H9 (cell line): Measurements from ENCODE around the gene ZDHHC3. TPM values are rescaled to one million over a fixed set of nuclear protein-coding genes. Genes with fewer than 3 reads are reported as not detected.

Source experiments
- DNase-seq: peaks from one replicate; pipeline ENCODE4 v3.0.0-alpha.2; 2017
- H2AFZ ChIP-seq: one replicate; pipeline ENCODE4 v1.6.1; 2013; ENCODE audit warnings: mild to moderate bottlenecking, low read length, control low read depth, moderate library complexity
- H2AK5ac ChIP-seq: 2 replicates; pipeline ENCODE4 v1.6.1; 2013; ENCODE audit warnings: low read length, control low read depth, mixed read lengths; ENCODE audit not compliant: insufficient read length
- H2BK120ac ChIP-seq: one replicate; pipeline ENCODE4 v1.6.1; 2013; ENCODE audit warnings: low read depth, mild to moderate bottlenecking, low read length, control low read depth, inconsistent platforms; ENCODE audit not compliant: poor library complexity, severe bottlenecking
- H2BK12ac ChIP-seq: 2 replicates; pipeline ENCODE4 v1.6.1; 2013; ENCODE audit warnings: low read length, control low read depth, mixed read lengths, low read depth; ENCODE audit not compliant: insufficient read length
- H2BK15ac ChIP-seq: 2 replicates; pipeline ENCODE4 v1.6.1; 2013; ENCODE audit warnings: low read depth, low read length, control low read depth
- H2BK20ac ChIP-seq: one replicate; pipeline ENCODE4 v1.6.1; 2013; ENCODE audit warnings: low read depth, mild to moderate bottlenecking, low read length, control low read depth, inconsistent platforms; ENCODE audit not compliant: poor library complexity, severe bottlenecking
- H2BK5ac ChIP-seq: 2 replicates; pipeline ENCODE4 v1.6.1; 2013; ENCODE audit warnings: low read length, control low read depth, mixed read lengths; ENCODE audit not compliant: insufficient read length
- H3K14ac ChIP-seq: 2 replicates; pipeline ENCODE4 v1.6.1; 2013; ENCODE audit warnings: low read length, control low read depth; ENCODE audit not compliant: insufficient read depth
- H3K18ac ChIP-seq: 2 replicates; pipeline ENCODE4 v1.6.1; 2013; ENCODE audit warnings: low read depth, mild to moderate bottlenecking, mixed read lengths, low read length, control low read depth; ENCODE audit not compliant: insufficient read length
- H3K23ac ChIP-seq: 2 replicates; pipeline ENCODE4 v1.6.1; 2013; ENCODE audit warnings: low read length, control low read depth, mixed read lengths, low read depth; ENCODE audit not compliant: insufficient read length
- H3K23me2 ChIP-seq: 2 replicates; pipeline ENCODE4 v1.6.1; 2013; ENCODE audit warnings: low read depth, mild to moderate bottlenecking, mixed read lengths, low read length, control low read depth; ENCODE audit not compliant: insufficient read length, poor library complexity, severe bottlenecking
- H3K27ac ChIP-seq: 2 replicates; pipeline ENCODE4 v1.5.1; 2013; ENCODE audit warnings: low read length, control low read depth, mixed read lengths, low read depth; ENCODE audit not compliant: insufficient read length
- H3K27me3 ChIP-seq: 2 replicates; pipeline ENCODE4 v1.6.1; 2013; ENCODE audit warnings: low read length, control low read depth, inconsistent platforms; ENCODE audit not compliant: insufficient read depth
- H3K4ac ChIP-seq: 2 replicates; pipeline ENCODE4 v1.6.1; 2013; ENCODE audit warnings: low read depth, mild to moderate bottlenecking, control low read depth, inconsistent platforms, low read length, moderate library complexity
- H3K4me1 ChIP-seq: 2 replicates; pipeline ENCODE4 v1.6.1; 2013; ENCODE audit warnings: low read length, control low read depth, inconsistent platforms; ENCODE audit not compliant: insufficient read depth
- H3K4me2 ChIP-seq: 2 replicates; pipeline ENCODE4 v1.6.1; 2013; ENCODE audit warnings: low read length, control low read depth, mixed read lengths; ENCODE audit not compliant: insufficient read length, insufficient read depth
- H3K56ac ChIP-seq: 2 replicates; pipeline ENCODE4 v1.6.1; 2013; ENCODE audit warnings: low read depth, mild to moderate bottlenecking, mixed read lengths, low read length, control low read depth; ENCODE audit not compliant: insufficient read length
- H3K79me1 ChIP-seq: 2 replicates; pipeline ENCODE4 v1.6.1; 2013; ENCODE audit warnings: low read depth, mild to moderate bottlenecking, moderate library complexity, low read length, control low read depth, inconsistent platforms; ENCODE audit not compliant: insufficient read depth, poor library complexity, severe bottlenecking
- H3K79me2 ChIP-seq: 2 replicates; pipeline ENCODE4 v1.6.1; 2013; ENCODE audit warnings: low read length, control low read depth, inconsistent platforms; ENCODE audit not compliant: insufficient read depth
- H3K9ac ChIP-seq: 2 replicates; pipeline ENCODE4 v1.6.1; 2013; ENCODE audit warnings: low read length, control low read depth, mixed read lengths; ENCODE audit not compliant: insufficient read length; ENCODE audit errors: extremely low read depth
- H3K9me3 ChIP-seq: one replicate; pipeline ENCODE4 v1.6.1; 2013; ENCODE audit warnings: low read depth, low read length, inconsistent platforms; ENCODE audit not compliant: control insufficient read depth
- H3T11ph ChIP-seq: one replicate; pipeline ENCODE4 v1.6.1; 2013; ENCODE audit warnings: mild to moderate bottlenecking, low read length, control low read depth, inconsistent platforms
- H4K20me1 ChIP-seq: one replicate; pipeline ENCODE4 v1.6.1; 2013; ENCODE audit not compliant: control insufficient read depth, insufficient read length, insufficient read depth
- H4K5ac ChIP-seq: 2 replicates; pipeline ENCODE4 v1.6.1; 2013; ENCODE audit warnings: low read depth, mild to moderate bottlenecking, mixed read lengths, low read length, control low read depth; ENCODE audit not compliant: insufficient read length
- H4K8ac ChIP-seq: replicated peaks from 2 replicates; pipeline ENCODE4 v1.6.1; 2013; ENCODE audit warnings: low read length, control low read depth, mixed read lengths, low read depth; ENCODE audit not compliant: insufficient read length
- H4K91ac ChIP-seq: 2 replicates; pipeline ENCODE4 v1.6.1; 2013; ENCODE audit warnings: low read depth, mild to moderate bottlenecking, moderate library complexity, mixed read lengths, low read length, control low read depth; ENCODE audit not compliant: insufficient read length
- H3K27ac Mint-ChIP-seq, 3 experiments: 2 replicates in 2 of 3; 3 replicates in 1 of 3; pipeline ENCODE4 v1.8.0; 2020 to 2021; ENCODE audit warnings: mixed read lengths in 3 of 3, mild to moderate bottlenecking in 1 of 3, moderate library complexity in 1 of 3
- H3K27me3 Mint-ChIP-seq: 2 replicates; pipeline ENCODE4 v1.8.0; 2021; ENCODE audit warnings: low read depth, mild to moderate bottlenecking, moderate library complexity, mixed read lengths
- H3K36me3 Mint-ChIP-seq, 3 experiments: 2 replicates in 2 of 3; 3 replicates in 1 of 3; pipeline ENCODE4 v1.8.0; 2020 to 2021; ENCODE audit warnings: low read depth in 3 of 3, mixed read lengths in 3 of 3; ENCODE audit not compliant: insufficient read depth in 1 of 3
- H3K4me1 Mint-ChIP-seq, 2 experiments: 2 replicates each; pipeline ENCODE4 v1.8.0; 2020; ENCODE audit warnings: mixed read lengths in 2 of 2
- H3K4me3 Mint-ChIP-seq, 2 experiments: 2 replicates in 1 of 2; 3 replicates in 1 of 2; pipeline ENCODE4 v1.8.0; 2020 to 2021; ENCODE audit warnings: mild to moderate bottlenecking in 2 of 2, mixed read lengths in 2 of 2, moderate library complexity in 1 of 2
- H3K9me3 Mint-ChIP-seq, 2 experiments: 2 replicates in 1 of 2; 3 replicates in 1 of 2; pipeline ENCODE4 v1.8.0; 2020; ENCODE audit warnings: mild to moderate bottlenecking in 2 of 2, mixed read lengths in 2 of 2, moderate library complexity in 1 of 2
- CTCF ChIP-seq: fragments of 200-600 bp; sonication (generic); conservative IDR thresholded peaks from 3 replicates; pipeline ENCODE4 v1.8.0; 2021; ENCODE audit warnings: antibody characterized with exemption, mild to moderate bottlenecking
- WGBS: extraction: QIAGEN DNeasy Blood & Tissue Kit; methylation state at CpG from one replicate; pipeline ENCODE4 v1.1.7; 2013; ENCODE audit warnings: missing lambda C conversion rate, low lambda C conversion rate, mixed read lengths; ENCODE audit not compliant: insufficient read length; ENCODE audit errors: extremely low coverage; 5-methylcytosine and 5-hydroxymethylcytosine counted together
- total RNA-seq: library from RNA; stranded (reverse); gene quantifications from 2 replicates; pipeline ENCODE4 v1.2.1, GENCODE V29; 2021

Gene ZDHHC3
- total RNA-seq, 1 experiment from 2014 or later, result 71.3 TPM

GRCh38 chr3:44981220-44981619, 5.2 kb upstream of the ZDHHC3 start:
- H2BK120ac ChIP-seq, result no peak overlapping the region

More at GRCh38 chr3:44981220-44981619, 5.2 kb upstream of the ZDHHC3 start:
- H2AK5ac ChIP-seq, result no peak overlapping the region
- H2BK15ac ChIP-seq, result no peak overlapping the region
- no peak overlapping the region for H3T11ph ChIP-seq
- no peak overlapping the region for H3K4me3 Mint-ChIP-seq
- no peak overlapping the region for H2AFZ ChIP-seq
- no peak overlapping the region for H3K27ac ChIP-seq
- H4K91ac ChIP-seq, result no peak overlapping the region
- H3K18ac ChIP-seq, result no peak overlapping the region
- peaks cover 18 to 26% (median 19%) of the 10 kb centered on the region in 3 experiments for H3K36me3 Mint-ChIP-seq
- no CpG with 5 or more reads among the region's 1 CpG for WGBS
- H3K9me3 Mint-ChIP-seq, result peaks cover 10 to 11% of the 10 kb centered on the region in 2 experiments; a peak in 4 of 5 replicates
- no peak for TF ChIP-seq CTCF
- no peak overlapping the region for H2BK5ac ChIP-seq
- peaks cover 33% of the 10 kb centered on the region; the same call in 1 of the 2 replicates for H3K79me2 ChIP-seq
- H3K9ac ChIP-seq, result no peak overlapping the region
- H3K14ac ChIP-seq, result no peak overlapping the region
- no peak overlapping the region for H3K23ac ChIP-seq
- no peaks in the 10 kb centered on the region for H3K27me3 ChIP-seq
- no peaks in the 10 kb centered on the region; the same call in 1 of the 2 replicates for H3K27me3 Mint-ChIP-seq
- no peak overlapping the region for H3K56ac ChIP-seq
- no peak for DNase-seq
- H4K8ac ChIP-seq, result no peak overlapping the region
- no peaks in the 10 kb centered on the region for H3K9me3 ChIP-seq
- H3K23me2 ChIP-seq, result no peaks in the 10 kb centered on the region
- no peak overlapping the region for H4K5ac ChIP-seq
- no peaks in the 10 kb centered on the region for H4K20me1 ChIP-seq
- H2BK20ac ChIP-seq, result no peak overlapping the region
- H2BK12ac ChIP-seq, result no peak overlapping the region
- H3K79me1 ChIP-seq, result peaks cover 18% of the 10 kb centered on the region
- H3K4me2 ChIP-seq, result no peak overlapping the region
- no peak overlapping the region for H3K4ac ChIP-seq
- H3K4me1 Mint-ChIP-seq, result peaks cover 19 to 20% of the 10 kb centered on the region in 2 experiments
- no peaks in the 10 kb centered on the region for H3K4me1 ChIP-seq
- H3K27ac Mint-ChIP-seq, result no peak overlapping the region
